Left lobe of liver (tissue), 2 donors: ENCODE measurements around the gene GHR. TPM values are rescaled to one million over a fixed set of nuclear protein-coding genes. Genes with fewer than 3 reads are reported as not detected.

Experiments used
- ATAC-seq: fragments of 200-7000 bp; cut with Tn5 transposase; one replicate; pipeline ENCODE4 v1.9.1; 2020; ENCODE audit warnings: mild to moderate bottlenecking, moderate library complexity
- DNase-seq: peaks from one replicate; pipeline ENCODE4 v3.0.0-alpha.2; 2020; ENCODE audit warnings: low spot score
- total RNA-seq: library from RNA; stranded (reverse); gene quantifications from one replicate; pipeline ENCODE4 v1.2.1, GENCODE V29; 2021
- donor health status: DM: no; HTN: no; CAD: no; lungs with moderate emphysema.
- donor health status: DM: no; HTN: yes; CAD: no.

Gene GHR
- total RNA-seq, 1 donor from 2014 or later = 76.6 TPM

DNA sequence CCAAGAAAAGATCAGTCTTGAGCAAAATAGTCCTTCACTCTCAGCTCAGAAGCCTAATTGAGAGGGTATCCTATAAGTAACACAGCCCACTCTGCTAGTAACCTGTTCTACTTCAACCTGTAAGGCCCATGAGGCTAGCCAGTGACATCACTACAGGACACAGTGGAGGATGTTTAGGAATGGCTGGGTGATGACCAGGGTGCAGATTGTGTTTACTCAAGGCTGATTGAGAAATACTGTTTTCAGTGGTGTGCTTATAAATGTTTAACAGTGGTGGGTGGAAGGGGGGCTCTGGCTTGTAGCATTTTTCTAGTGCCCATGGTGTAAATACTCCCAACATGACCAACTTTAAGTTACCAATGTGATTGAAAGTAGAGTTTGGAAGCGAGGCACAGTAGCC is 173.6 kb downstream of the GHR start:
- ATAC-seq = peak; percentile 83
- DNase-seq = peak; percentile 69

DNA sequence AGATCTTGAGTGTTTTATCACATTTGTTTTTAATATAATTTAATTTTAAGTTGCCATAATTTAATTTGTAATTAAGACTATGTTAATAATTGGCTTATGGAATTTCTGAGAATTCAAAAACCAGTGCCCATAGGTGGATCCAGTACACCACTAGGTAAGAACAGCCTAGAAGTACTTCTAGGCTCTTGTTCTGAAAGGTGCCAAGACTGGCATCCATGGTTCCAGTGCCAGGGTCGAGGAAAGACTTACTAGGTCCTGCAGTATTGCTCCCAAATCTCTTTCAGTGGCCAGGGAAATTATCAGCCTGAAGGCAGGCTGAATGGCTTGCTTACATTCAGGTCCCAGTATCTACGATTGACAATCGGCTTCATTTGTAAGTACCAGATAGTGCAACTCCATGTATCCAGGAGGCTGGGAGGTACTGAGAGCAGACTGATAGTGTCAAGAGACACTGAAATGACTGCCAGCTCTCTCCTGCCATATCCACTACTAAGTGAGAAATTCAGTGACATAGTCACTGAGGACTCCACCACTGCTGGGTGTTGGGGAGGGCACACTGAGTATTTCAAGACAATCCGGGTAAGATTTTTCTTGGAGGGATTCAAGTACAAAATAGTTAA is 174.2 kb downstream of the GHR start:
- ATAC-seq = peak; percentile 9
- DNase-seq = no peak

DNA sequence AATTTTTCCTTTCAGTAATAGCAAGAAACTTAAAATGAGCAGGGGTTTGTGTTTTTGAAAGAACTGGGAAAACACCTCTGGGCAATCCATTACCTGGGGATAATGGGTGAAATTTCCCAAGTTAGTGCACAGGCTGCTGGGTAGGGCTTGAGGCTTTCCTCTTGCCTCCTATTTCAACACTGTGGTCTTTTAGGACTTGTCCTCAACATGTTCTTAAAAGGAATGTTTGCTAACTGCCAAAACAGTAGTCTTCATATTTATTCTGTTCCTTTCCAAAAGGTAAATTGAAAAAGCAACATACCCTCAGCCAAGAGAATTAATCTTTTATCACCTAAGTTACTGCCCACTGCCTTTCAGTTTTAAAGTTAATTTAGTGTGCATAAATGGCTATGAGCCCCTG is 175.1 kb downstream of the GHR start:
- ATAC-seq (peak; percentile 32), DNase-seq (no peak)

DNA sequence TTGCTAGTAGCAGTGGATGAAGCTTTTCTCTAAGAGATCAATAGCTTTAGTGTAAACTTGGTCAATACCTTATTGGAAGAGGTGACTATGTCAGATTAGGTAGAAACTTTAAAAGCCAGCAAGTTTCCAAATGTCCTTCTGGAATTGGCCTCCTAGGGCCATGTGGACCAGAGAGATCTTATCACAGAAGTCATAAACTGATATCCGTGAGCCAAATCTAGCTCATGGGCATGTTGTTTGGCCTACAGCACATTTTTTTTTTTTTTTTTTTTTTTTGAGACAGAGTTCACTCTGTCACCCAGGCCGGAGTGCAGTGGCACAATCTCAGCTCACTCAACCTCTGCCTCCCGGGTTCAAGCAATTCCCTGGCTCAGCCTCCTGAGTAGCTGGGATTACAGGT is 175.9 kb downstream of the GHR start:
- peak; percentile 64 for ATAC-seq
- DNase-seq = no peak

DNA sequence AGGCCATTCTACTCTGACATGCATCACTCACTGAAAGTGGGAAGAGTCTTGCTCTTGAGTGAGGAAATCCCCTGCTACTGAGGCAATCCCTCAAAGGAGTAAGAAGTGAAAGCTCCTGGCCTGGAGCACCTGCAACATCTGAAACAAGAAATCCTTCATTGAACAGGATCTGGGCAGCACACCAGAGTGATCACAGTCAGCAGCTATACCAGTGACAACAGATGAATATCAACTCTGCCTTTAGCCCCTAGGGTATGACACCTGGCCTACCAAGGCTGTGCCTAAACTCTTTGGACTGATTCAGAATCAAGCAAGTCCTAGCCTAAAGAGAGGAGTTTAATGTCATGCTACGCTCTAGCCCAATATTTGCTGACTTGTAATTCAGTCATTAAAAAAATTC is 177.2 kb downstream of the GHR start:
- no peak for ATAC-seq
- no peak for DNase-seq

DNA sequence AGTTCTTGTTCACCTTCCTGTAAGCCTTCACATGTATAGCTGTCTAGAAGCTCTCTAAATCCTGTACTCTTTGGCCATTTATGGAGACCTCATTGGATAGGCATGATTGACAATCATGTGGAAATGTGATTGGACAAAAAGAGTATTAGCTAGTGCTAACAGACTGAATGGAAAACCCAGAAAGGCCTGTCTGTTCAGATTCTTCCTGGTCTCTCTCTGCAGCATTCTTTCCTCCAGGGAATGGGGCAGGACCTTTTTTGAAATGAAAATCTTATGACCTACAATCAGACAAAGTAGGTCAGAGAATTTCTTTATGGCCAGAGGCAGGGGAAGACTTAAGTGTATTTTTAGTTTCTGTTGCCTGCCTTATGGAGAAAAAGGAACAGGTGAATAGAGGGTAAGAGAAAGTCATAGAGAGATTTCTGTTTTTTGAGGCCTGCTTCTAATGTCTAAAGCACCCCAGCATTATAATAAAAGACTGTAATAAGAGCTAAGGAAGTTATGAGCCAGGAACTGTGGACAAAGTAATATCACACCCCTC is 181.0 kb downstream of the GHR start:
- ATAC-seq (no peak), DNase-seq (no peak)

DNA sequence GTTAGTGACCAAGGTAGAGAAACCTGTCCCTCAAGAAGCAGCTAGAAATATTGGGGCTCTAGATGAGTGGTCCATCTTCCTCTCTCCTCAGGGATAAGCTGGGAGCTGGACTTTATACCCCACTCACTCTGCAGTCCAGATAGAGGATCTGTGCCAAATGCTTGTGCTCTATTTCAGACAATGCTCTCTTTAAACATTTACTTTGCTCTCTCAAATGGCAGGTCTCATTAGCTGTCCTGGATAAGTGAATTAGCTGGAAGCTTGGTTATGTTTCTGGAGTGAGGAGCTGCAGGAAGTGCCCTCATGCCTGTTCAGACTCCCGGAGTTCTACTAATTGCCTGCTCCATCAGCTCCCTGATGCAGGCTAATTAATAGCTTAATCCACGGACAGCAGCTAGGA is 182.3 kb downstream of the GHR start:
- ATAC-seq (peak; percentile 81), DNase-seq (no peak)

DNA sequence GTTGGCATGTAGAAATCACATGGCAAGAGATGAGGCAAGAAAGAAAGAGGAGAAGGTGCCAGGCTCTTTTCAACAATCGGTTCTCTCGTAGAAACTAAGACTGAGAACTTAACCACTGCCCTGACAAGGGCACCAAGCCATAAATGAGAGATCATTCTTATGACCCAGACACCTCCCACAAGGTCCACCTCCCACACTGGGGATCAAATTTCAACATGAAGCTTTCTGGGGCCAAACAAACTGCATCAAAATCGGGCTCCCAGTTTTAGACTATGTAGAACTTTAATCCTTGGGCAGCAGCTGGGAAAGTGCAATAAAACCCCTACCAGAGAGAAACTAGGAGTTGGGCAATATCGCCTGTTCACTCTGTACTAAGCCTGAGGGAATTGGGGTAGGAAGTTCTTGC is 183.2 kb downstream of the GHR start:
- DNase-seq (peak; percentile 86), ATAC-seq (peak; percentile 79)

DNA sequence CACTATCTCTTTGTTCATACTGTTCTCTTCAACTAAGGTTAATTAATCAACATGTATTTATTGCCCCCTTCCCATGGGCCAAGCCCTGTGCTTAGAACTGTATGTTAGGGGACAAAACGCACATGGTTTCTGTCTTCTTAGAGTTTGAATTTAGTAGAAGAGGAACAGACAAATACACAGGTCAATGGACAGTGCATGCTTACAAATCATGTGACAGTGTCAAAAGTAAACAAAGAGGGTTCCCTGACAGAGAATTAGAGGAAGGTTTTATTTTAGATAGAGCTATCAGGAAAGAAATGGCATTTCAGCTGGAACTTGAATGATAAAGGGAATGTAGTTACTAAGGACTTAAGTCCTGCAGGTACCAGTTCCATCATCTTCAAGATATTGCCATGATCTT is 188.2 kb downstream of the GHR start:
- DNase-seq = no peak
- ATAC-seq = peak; percentile 54

DNA sequence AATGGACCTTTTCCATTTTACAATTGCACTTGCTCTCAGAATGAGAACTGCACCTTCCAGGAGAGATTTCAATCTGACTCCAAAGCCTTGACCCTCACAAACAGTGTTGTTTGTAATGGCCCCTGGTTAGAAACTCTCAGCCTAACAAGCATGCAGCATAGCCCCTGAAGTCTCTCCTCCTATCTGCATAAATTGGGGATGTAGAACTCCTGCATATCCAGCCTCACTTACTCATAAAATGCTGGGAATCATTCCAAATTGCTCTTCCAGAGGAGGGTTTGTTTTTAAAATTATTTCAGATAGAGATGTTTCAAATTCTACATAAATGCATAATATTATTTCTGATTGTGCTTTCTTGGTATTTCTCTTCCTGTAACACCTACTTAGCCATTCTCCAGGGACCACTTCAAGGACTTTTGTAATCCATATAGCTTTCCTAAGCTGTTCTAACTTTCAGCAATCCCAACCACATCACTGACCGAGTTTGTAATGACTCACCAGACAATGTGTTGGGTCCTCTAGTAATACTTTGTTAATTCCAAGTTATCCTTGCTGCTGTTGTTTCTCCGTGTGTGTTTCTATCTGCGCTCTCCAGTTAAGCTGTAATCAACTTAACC is 189.6 kb downstream of the GHR start:
- DNase-seq = no peak
- ATAC-seq = no peak

DNA sequence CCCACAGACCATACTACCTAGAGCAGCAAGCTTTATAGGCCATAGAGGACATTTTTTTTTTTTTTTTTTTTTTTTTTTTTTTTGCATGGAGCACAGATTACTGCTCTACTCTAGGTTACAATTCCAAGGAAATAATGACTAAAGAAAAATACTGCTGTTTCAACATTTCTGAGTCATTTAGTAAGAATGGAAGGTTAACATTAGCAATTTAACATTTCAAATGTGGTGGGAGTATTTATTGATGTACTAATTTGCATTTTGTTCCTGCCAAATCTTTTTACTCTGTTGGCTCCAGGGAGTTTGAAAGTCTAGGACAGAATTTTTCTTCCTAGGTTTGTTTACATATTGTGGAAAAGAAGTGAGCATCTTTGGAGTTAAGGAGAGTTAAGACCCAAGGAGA is 191.3 kb downstream of the GHR start:
- ATAC-seq (no peak), DNase-seq (no peak)

DNA sequence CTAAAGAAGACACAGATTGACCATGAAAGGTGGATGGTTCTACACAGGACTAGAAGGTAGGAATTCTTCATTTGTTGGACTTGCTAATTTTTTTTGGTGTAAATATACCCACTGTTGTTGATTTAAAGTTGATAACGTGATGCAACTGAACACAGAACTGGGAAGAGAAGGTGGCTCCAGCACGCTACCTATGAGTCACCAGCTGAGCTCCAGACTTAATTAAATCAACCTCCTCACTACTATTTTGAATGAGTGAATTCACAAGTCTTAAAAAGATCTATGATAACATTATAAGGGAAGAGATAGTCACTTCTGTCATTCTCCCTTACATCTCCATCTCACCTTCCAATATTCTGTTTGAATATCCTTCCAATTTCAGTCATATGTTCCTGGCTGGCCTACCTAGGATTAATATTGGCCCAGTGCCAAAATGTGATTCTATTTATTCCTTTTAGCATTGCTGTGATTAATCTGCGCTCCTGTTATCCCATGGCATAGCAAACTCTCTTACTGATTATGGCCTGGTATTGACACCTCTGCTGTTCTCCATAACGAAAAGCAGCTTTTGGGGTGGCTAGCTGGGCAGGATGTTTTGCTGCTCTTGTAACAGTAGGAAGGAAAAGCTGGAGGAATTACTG is 197.5 kb downstream of the GHR start:
- DNase-seq = no peak
- ATAC-seq = peak; percentile 15

DNA sequence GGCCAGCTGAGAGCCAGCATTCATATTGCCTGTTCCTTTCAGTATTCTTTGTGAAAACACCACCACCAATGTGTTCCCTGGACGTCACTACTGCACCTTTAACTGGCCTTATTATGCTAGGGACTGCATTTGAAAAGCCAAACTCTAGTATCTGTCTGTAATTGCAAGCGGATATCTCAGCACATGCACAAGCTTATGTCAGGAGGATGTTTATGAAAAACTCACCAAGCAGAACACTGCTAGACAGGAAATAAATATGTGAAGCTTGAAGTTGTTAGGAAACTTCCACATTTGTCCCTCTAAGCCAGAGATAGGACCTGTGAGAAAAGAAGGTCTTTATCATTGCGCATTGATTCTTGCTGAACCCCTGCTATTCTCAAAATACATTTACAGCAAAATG is 198.0 kb downstream of the GHR start:
- ATAC-seq (peak; percentile 28), DNase-seq (no peak)

DNA sequence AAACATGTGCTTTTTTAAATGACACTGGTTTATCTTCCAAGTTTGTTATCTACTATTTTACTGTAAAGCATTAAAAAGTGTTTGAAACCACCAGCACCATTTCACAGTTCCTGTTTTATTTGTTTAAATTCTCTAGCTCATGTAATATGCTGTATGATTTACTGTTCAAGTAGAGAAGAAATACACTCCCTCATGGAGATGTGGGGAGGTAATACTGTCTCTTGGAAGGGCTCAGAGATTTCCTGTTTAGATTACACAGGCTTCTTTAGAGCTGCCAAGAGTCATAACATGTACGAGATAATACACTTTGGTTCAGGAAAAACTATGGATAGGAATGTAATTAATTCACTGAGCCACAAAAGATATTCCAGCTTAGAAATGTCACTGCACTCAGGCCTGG is 198.4 kb downstream of the GHR start:
- ATAC-seq = peak; percentile 17
- no peak for DNase-seq

DNA sequence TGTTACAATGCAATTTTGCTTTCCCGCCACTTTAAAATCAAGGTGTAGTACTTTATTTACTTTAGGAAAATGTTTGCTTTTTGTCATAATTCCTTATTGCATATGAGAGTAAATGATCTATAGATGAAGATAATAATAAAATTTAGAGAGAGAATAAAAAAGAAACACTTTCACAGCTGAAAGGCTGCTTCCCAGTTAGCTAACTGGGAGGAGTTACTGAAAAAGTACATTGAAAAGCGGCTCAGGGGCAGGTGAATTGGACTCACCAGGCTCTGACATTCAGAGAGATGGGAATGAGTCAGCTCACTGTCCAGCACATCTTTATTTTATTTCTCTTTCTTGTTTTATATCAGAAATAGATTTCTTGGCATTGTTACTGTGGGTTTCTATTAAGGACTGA is 201.7 kb downstream of the GHR start:
- DNase-seq (no peak), ATAC-seq (no peak)

DNA sequence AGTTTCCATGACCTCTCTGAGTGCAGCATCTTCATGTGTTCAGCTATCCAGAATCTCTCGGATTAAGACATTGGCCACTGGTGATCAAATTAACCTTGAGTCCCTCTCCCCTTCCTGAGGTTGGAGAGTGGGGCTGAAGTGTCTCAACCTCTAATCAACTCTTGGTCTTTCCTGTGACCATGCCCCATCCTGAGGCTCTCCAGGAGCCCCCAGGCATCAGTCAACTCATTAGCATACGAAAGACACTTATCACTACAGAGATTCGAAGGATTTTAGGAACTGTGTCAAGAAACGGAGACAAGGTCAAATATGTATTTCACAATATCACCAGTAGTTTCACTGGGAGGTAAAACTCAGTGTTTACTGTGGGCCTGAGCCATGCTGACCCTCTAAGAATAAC is 203.2 kb downstream of the GHR start:
- ATAC-seq (peak; percentile 13), DNase-seq (no peak)

DNA sequence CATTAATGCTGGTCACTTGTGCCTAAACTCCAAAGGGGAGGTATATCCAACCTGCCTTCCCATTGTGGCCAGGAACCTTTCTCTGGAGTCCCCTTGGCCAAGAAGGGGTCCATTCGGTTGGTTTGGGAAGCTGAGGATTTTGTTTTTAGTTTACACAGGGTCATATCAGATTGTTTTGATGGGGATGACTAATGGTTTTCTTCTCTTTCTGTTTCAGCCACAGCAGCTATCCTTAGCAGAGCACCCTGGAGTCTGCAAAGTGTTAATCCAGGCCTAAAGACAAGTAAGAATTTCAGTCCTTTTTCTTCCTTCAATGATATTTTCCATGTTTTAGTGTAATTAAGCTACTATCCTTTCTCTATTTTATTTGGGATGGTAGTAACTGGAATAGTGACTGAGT is 205.6 kb downstream of the GHR start:
- no peak for DNase-seq

DNA sequence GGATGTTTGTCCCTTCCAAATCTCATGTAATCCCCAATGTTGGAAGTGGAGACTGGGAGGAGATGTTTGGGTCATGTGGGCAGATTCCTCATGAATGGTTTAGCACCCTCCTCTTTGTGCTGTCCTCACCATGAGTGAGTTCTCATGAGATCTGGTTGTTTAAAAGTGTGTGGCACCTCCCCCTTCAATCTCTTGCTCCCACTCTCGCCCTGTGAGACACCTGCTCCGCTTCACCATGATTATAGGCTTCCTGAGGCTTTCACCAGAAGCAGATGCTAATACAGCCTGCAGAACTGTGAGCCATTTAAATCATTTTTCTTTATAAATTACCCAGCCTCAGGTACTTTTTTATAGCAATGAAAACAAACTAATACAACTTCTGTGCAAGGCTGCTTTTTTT is 206.0 kb downstream of the GHR start:
- DNase-seq (no peak), ATAC-seq (no peak)

More for the DNA sequence above, 205.6 kb downstream of the GHR start:
- no peak for ATAC-seq

DNA sequence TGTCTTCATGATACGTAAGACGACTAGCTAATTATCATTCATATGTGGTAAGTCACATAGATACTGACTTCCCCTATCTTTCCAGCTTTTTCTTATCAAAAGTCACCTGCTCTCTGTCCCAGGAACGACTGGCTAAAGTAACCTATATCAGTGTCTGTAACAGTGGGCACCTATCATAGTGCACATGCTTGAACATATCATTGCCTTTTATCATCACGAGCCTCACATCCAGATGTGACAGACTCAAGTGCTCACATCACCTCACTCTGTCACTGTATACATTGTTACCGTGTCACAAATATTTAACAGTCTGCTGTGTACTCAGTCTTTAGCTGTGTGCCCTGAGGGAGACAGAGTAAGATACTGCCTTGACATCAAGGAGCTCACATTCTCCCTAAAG is 208.0 kb downstream of the GHR start:
- no peak for DNase-seq
- ATAC-seq = no peak

DNA sequence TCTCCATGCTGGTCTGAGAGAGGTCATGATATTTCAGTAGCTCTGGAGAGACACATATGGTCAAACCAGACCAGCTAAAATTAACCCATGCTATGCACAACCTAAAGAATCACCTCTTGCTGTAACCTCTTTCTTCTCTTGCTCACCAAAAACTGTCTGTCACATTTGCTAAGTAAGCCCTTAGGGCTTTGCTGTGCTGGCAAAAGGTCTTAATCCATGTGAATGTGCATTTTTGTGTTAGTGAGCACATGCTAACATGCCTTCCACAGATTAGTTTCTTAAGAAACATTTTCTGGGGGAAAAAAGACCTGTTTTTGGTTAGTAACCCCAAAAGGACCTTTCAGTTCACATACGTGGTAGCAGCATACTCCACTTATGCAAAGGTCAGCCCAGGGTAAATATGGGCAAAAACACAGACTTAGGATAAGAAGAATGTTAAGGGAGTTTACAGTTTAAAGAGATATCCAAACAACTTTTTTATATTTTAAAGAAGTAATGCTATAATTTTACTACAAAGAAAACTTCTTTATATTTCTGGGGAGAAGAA is 209.2 kb downstream of the GHR start:
- DNase-seq (no peak), ATAC-seq (peak; percentile 14)

DNA sequence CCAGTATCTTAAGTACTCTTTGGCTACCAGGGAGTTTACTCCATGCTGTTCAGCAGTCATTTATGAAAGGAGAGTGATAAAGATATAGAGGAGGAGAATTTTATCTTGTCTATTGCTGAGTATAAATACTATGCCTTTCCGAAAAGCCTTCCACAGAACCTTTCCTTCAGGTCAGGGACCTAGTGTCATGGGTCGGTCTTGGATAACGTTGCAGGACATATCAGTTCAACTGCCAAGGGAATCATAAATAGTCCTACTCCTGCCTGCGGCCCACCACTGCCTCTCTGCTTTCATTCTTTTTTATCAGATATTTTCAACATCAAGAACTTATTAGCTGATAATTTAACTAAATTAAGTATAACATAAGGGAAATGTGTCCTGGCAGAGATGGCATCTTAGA is 211.3 kb downstream of the GHR start:
- no peak for ATAC-seq
- no peak for DNase-seq

DNA sequence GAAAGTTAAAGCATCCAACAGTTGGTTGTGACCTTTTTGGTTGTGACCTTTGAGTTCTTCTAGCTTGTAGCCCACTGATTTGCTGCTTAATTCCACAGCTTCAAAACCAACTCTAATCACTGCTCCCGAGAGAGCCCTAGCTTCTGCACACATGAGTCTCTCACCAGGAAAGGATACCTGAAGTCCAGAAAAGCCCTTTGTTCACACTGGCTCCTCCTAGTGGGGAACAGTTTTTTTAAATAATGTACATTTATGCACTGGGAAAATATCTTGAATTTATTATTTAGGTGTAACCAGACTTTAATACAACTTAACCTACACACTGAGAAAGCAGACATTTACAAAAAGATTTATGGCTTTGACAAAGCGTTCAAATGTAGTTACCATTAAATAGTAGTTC is 213.2 kb downstream of the GHR start:
- DNase-seq = no peak
- peak; percentile 68 for ATAC-seq
